Panc1 (cell line): ENCODE measurements around the gene TTC39B. TPM values are rescaled to one million over a fixed set of nuclear protein-coding genes. Genes with fewer than 3 reads are reported as not detected.

Experiments
- ATAC-seq: fragments of 200-7000 bp; cut with Tn5 transposase; 2 replicates; pipeline ENCODE4 v1.9.1; 2020; ENCODE audit warnings: mild to moderate bottlenecking, moderate library complexity
- BruUV-seq: library from RNA; stranded (reverse); fragments of 400-500 nt; replicated peaks from 2 replicates; lab custom pipeline; 2021; lab: Mats Ljungman, UMichigan
- CTCF ChIA-PET: fragments of 300-600 bp; sonication (Branson Sonifier 250); formaldehyde crosslinking; loops from one replicate; lab custom pipeline; 2022; ENCODE audit warnings: antibody characterized with exemption; lab: Charles Lee
- POLR2A ChIA-PET: fragments of 300-600 bp; sonication (Branson Sonifier 250); formaldehyde crosslinking; loops from one replicate; lab custom pipeline; 2022; ENCODE audit warnings: antibody characterized with exemption; lab: Charles Lee
- DNase-seq: peaks from one replicate; pipeline ENCODE4 v3.0.0-alpha.2; 2010; ENCODE audit warnings: low read depth, low spot score
- H3K27ac ChIP-seq: 2 replicates; pipeline ENCODE4 v1.5.1; 2011; ENCODE audit warnings: mild to moderate bottlenecking, low read length, inconsistent platforms
- H3K27me3 ChIP-seq: fragments of 200-500 bp; sonication (Bioruptor generic); 2 replicates; pipeline ENCODE4 v1.6.0; 2014; ENCODE audit warnings: low read length, inconsistent platforms; ENCODE audit not compliant: control insufficient read depth, insufficient read depth
- H3K36me3 ChIP-seq: fragments of 200-500 bp; sonication (Bioruptor generic); 2 replicates; pipeline ENCODE4 v1.5.1; 2014; ENCODE audit warnings: inconsistent platforms, mild to moderate bottlenecking, low read length, moderate library complexity; ENCODE audit not compliant: control insufficient read depth, insufficient read depth
- H3K4me1 ChIP-seq: 2 replicates; pipeline ENCODE4 v1.5.1; 2011; ENCODE audit warnings: inconsistent platforms, mild to moderate bottlenecking, low read length, moderate library complexity; ENCODE audit not compliant: control insufficient read depth, insufficient read depth
- H3K4me3 ChIP-seq, 2 experiments: 2 replicates each; pipeline ENCODE4 v1.5.1; 2011 to 2012; ENCODE audit warnings: low read depth in 2 of 2, low read length in 2 of 2, mild to moderate bottlenecking in 2 of 2, inconsistent platforms in 1 of 2, moderate library complexity in 1 of 2
- H3K9me3 ChIP-seq: fragments of 200-500 bp; sonication (Bioruptor generic); 2 replicates; pipeline ENCODE4 v1.5.1; 2014; ENCODE audit warnings: low read depth, mild to moderate bottlenecking, inconsistent platforms, low read length, moderate library complexity; ENCODE audit not compliant: control insufficient read depth, insufficient read depth
- CTCF ChIP-seq: fragments of 450-650 bp; IDR thresholded peaks from 2 replicates; pipeline ENCODE4 v1.5.1; 2017; ENCODE audit warnings: mild to moderate bottlenecking
- POLR2AphosphoS5 ChIP-seq: IDR thresholded peaks from 2 replicates; pipeline ENCODE4 v1.6.1; 2012; ENCODE audit warnings: mild to moderate bottlenecking, low read depth, low read length, moderate library complexity
- REST ChIP-seq, 2 experiments: IDR thresholded peaks; 2 replicates each; pipeline ENCODE4 v1.6.1; 2011 to 2012; ENCODE audit warnings: low read depth in 2 of 2, control low read depth in 1 of 2, low read length in 1 of 2, mild to moderate bottlenecking in 1 of 2, moderate library complexity in 1 of 2; ENCODE audit not compliant: insufficient read depth in 1 of 2
- SIN3A ChIP-seq: IDR thresholded peaks from 2 replicates; pipeline ENCODE4 v1.6.1; 2012; ENCODE audit warnings: low read depth, mild to moderate bottlenecking, low read length, moderate library complexity, borderline replicate concordance; ENCODE audit not compliant: insufficient read depth
- TCF7L2 ChIP-seq: IDR thresholded peaks from 2 replicates; pipeline ENCODE4 v1.6.1; 2011; ENCODE audit warnings: mild to moderate bottlenecking, low read depth, low read length, inconsistent platforms
- in situ Hi-C: cut with HindIII; loops from 2 replicates; pipeline ENCODE4 v1.10.0; 2016; ENCODE audit warnings: low sequenced_read_pairs, low pct_unique_long_range_greater_than_20kb
- intact Hi-C: fragments of 100-400 bp; cut with micrococcal nuclease; formaldehyde crosslinking; loops from one replicate; pipeline ENCODE4 v1.10.0; 2022; ENCODE audit not compliant: unreplicated experiment
- total RNA-seq: library from RNA; stranded (reverse); gene quantifications from one replicate; pipeline ENCODE4 v1.2.1, GENCODE V29; 2021; ENCODE audit not compliant: unreplicated experiment

Gene TTC39B
- total RNA-seq, 1 experiment from 2014 or later: 1.6 TPM

- in situ Hi-C loops: no loop called here
- CTCF ChIA-PET: no interaction called here
- intact Hi-C loops: no loop called here
- Histone ChIP-seq H3K4me3 (no peak overlapping the region), H3K27me3 (no peaks in the 10 kb centered on the region), H3K9me3 (no peaks in the 10 kb centered on the region), H3K36me3 (no peaks in the 10 kb centered on the region), H3K27ac (no peak overlapping the region), H3K4me1 (no peaks in the 10 kb centered on the region)
- POLR2A ChIA-PET: no interaction called here
- no TSS peak for BruUV-seq
- no peak for DNase-seq
- no peak for ATAC-seq
- TF ChIP-seq SIN3A: no peak
- TF ChIP-seq POLR2AphosphoS5: no peak
- no peak for TF ChIP-seq REST (IDR thresholded peaks at IDR 0.05; ENCODE audit: insufficient read depth in 1 of 2, low read depth in 2 of 2, low read length in 1 of 2)
- TF ChIP-seq TCF7L2: no peak
- TF ChIP-seq CTCF: no peak
Observed at GRCh38 chr9:15154677-15155076, 152.3 kb downstream of the TTC39B start.

GRCh38 chr9:15153961-15154360, 153.1 kb downstream of the TTC39B start:
- in situ Hi-C loops (no loop called here), intact Hi-C loops (no loop called here)
- no TSS peak for BruUV-seq
- TF ChIP-seq CTCF (no peak), TCF7L2 (no peak), POLR2AphosphoS5 (no peak), SIN3A (no peak), REST (IDR thresholded peaks at IDR 0.05; ENCODE audit: insufficient read depth in 1 of 2, low read depth in 2 of 2, low read length in 1 of 2) (no peak)
- CTCF ChIA-PET: no interaction called here
- no peak for DNase-seq
- POLR2A ChIA-PET: no interaction called here
- no peaks in the 10 kb centered on the region for H3K9me3 ChIP-seq
- H3K4me3 ChIP-seq: no peak overlapping the region
- H3K36me3 ChIP-seq: no peaks in the 10 kb centered on the region
- ATAC-seq: no peak
- no peaks in the 10 kb centered on the region for H3K27me3 ChIP-seq
- H3K4me1 ChIP-seq: no peaks in the 10 kb centered on the region
- no peak overlapping the region for H3K27ac ChIP-seq
